Natural killer cell treated with Interleukin-12 subunit alpha and Interleukin-12 subunit beta and Interleukin-15 and Interleukin-18, amount 100 ng/mL, for 72 hours (primary cell): Measurements from ENCODE around the gene PTGES2. TPM values are rescaled to one million over a fixed set of nuclear protein-coding genes. Genes with fewer than 3 reads are reported as not detected.

Experiments
- ATAC-seq, 2 donors: fragments of 150-1000 bp; cut with Tn5 transposase in 1 of 2; sonication (Bioruptor Pico), chemical (Tn5 transposase) in 1 of 2; 2 replicates each; pipeline ENCODE4 v1.10.0; 2021
- DNase-seq: peaks from one replicate; pipeline ENCODE4 v3.0.0; 2022; ENCODE audit warnings: low spot score
- H3K27ac Mint-ChIP-seq, 2 donors: 1 replicate in 1 of 2; 2 replicates in 1 of 2; pipeline ENCODE4 v1.8.0; 2022; ENCODE audit warnings: mixed read lengths in 2 of 2, mild to moderate bottlenecking in 1 of 2, moderate library complexity in 1 of 2
- H3K27me3 Mint-ChIP-seq, 2 donors: 1 replicate in 1 of 2; 2 replicates in 1 of 2; pipeline ENCODE4 v1.8.0; 2022; ENCODE audit warnings: mixed read lengths in 2 of 2
- H3K36me3 Mint-ChIP-seq: one replicate; pipeline ENCODE4 v1.8.0; 2022; ENCODE audit warnings: mixed read lengths
- H3K4me1 Mint-ChIP-seq, 2 donors: 1 replicate in 1 of 2; 2 replicates in 1 of 2; pipeline ENCODE4 v1.8.0; 2022; ENCODE audit warnings: low read depth in 2 of 2, mixed read lengths in 2 of 2, mild to moderate bottlenecking in 1 of 2
- H3K4me3 Mint-ChIP-seq: one replicate; pipeline ENCODE4 v1.8.0; 2022; ENCODE audit warnings: mixed read lengths
- H3K9me3 Mint-ChIP-seq: 2 replicates; pipeline ENCODE4 v1.8.0; 2022; ENCODE audit warnings: mixed read lengths
- total RNA-seq, 2 donors: library from RNA; stranded (reverse); gene quantifications; one replicate each; pipeline ENCODE4 v1.2.3, GENCODE V29; 2022

PTGES2 gene
- total RNA-seq: 100 to 1,000 TPM in 1 of 2 donors, 10 to 100 TPM in 1; 56.8 to 110 TPM

GRCh38 chr9:128127568-128127989, at the start of gene PTGES2:
PTGES2 (minus strand) TSS chr9:128127729; CDS start chr9:128127717, 12 bp downstream.
- DNase-seq (peak; percentile 89), ATAC-seq (peak; percentile 81 to 83)
- Mint-ChIP-seq H3K4me1 (peaks cover 25 to 26% of the 10 kb centered on the region in 2 donors), H3K9me3 (no peaks in the 10 kb centered on the region), H3K27me3 (peaks cover 0 to 1% of the 10 kb centered on the region in 2 donors), H3K4me3 (peak within 1 kb of the TSS; percentile 88), H3K27ac (peak within 1 kb of the TSS; percentile 92 to 99), H3K36me3 (no peaks in the 10 kb centered on the region)

GRCh38 chr9:128175726-128176125, 48.2 kb upstream of the PTGES2 start:
- Mint-ChIP-seq H3K9me3 (no peaks in the 10 kb centered on the region), H3K27me3 (no peaks in the 10 kb centered on the region), H3K4me1 (no peaks in the 10 kb centered on the region), H3K27ac (no peak overlapping the region), H3K4me3 (no peak overlapping the region), H3K36me3 (no peaks in the 10 kb centered on the region)
- no peak for DNase-seq
- ATAC-seq: no peak

- no peak for DNase-seq
- H3K27ac Mint-ChIP-seq: no peak overlapping the region
- H3K9me3 Mint-ChIP-seq: no peaks in the 10 kb centered on the region
These were observed 47.6 kb upstream of the PTGES2 start for GRCh38 chr9:128175102-128175563.

GRCh38 chr9:128174062-128174461, 46.5 kb upstream of the PTGES2 start:
- Mint-ChIP-seq H3K4me3 (no peak overlapping the region), H3K4me1 (peaks cover 0 to 2% of the 10 kb centered on the region in 2 donors), H3K27me3 (no peaks in the 10 kb centered on the region)

More at GRCh38 chr9:128175102-128175563, 47.6 kb upstream of the PTGES2 start:
- Mint-ChIP-seq H3K4me3 (no peak overlapping the region), H3K27me3 (no peaks in the 10 kb centered on the region), H3K4me1 (no peaks in the 10 kb centered on the region), H3K36me3 (no peaks in the 10 kb centered on the region)
- no peak for ATAC-seq

GRCh38 chr9:128169925-128170324, 42.4 kb upstream of the PTGES2 start:
- no peak overlapping the region for H3K27ac Mint-ChIP-seq
- ATAC-seq (no peak), DNase-seq (no peak)
- no peaks in the 10 kb centered on the region for H3K9me3 Mint-ChIP-seq
- no peak overlapping the region for H3K4me3 Mint-ChIP-seq
- peaks cover 4 to 10% of the 10 kb centered on the region in 2 donors for H3K4me1 Mint-ChIP-seq
- H3K36me3 Mint-ChIP-seq: peaks cover 5% of the 10 kb centered on the region
- H3K27me3 Mint-ChIP-seq: no peaks in the 10 kb centered on the region

More at GRCh38 chr9:128174062-128174461, 46.5 kb upstream of the PTGES2 start:
- no peak overlapping the region for H3K27ac Mint-ChIP-seq
- no peaks in the 10 kb centered on the region for H3K9me3 Mint-ChIP-seq
- no peaks in the 10 kb centered on the region for H3K36me3 Mint-ChIP-seq
- no peak for DNase-seq
- no peak for ATAC-seq

GRCh38 chr9:128169492-128169891, 42.0 kb upstream of the PTGES2 start:
- DNase-seq (no peak), ATAC-seq (no peak)
- H3K27ac Mint-ChIP-seq: no peak overlapping the region
- H3K27me3 Mint-ChIP-seq: no peaks in the 10 kb centered on the region
- H3K4me3 Mint-ChIP-seq: no peak overlapping the region
- no peaks in the 10 kb centered on the region for H3K9me3 Mint-ChIP-seq
- peaks cover 5% of the 10 kb centered on the region for H3K36me3 Mint-ChIP-seq
- H3K4me1 Mint-ChIP-seq: peaks cover 4 to 10% of the 10 kb centered on the region in 2 donors

DNA sequence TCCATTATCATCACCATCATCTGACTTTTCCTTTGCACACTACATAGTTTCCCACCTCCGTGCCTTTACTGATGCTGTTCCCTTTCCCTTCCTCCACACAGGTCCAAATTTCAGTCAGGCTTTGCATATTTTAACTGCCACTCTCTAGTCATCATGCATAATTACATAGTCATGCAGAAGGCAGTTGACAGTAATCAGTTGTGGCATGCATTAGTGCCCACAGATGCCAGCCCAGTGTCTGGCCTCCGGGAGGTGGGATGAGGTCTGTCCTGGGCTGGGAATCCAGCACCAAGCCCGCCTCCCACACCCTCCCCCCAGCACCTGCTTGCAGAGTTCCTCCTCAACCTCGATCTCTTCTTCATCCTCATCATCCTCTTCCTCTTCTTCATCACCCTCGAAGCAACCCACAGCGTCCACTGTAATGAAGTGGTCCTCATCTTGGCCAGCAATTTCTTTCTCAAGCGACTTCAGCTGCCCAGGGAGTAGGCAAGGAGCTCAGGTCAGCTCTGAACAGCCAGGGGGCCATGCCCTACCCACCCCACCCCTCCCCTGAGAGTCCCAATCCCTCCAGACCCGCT, 41.3 kb upstream of the PTGES2 start:
- ATAC-seq (no peak), DNase-seq (no peak)
- Mint-ChIP-seq H3K4me3 (no peak overlapping the region), H3K36me3 (peaks cover 5% of the 10 kb centered on the region), H3K4me1 (peaks cover 4 to 10% of the 10 kb centered on the region in 2 donors), H3K9me3 (no peaks in the 10 kb centered on the region), H3K27me3 (no peaks in the 10 kb centered on the region), H3K27ac (no peak overlapping the region)

DNA sequence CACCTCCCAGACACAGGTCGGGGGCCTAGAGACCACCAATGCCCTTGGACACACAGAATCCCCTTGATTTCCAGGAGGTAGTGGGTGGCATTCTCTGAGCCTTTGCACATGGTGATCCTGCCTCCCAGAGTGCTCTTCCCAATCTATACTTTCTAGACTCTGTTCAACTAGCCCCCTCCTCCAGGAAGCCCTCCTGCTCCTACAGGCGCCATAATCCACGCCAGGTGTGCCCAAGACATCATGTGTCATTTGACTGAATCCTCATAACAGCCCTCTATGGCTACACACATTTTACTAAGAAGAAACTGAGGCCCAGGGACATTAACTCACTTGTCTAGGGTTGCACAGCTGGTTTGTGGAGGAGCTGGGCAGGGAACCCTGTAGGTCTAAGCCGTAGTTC, 39.7 kb upstream of the PTGES2 start:
- ATAC-seq: no peak
- H3K27ac Mint-ChIP-seq: no peak overlapping the region
- H3K36me3 Mint-ChIP-seq: peaks cover 5% of the 10 kb centered on the region

DNA sequence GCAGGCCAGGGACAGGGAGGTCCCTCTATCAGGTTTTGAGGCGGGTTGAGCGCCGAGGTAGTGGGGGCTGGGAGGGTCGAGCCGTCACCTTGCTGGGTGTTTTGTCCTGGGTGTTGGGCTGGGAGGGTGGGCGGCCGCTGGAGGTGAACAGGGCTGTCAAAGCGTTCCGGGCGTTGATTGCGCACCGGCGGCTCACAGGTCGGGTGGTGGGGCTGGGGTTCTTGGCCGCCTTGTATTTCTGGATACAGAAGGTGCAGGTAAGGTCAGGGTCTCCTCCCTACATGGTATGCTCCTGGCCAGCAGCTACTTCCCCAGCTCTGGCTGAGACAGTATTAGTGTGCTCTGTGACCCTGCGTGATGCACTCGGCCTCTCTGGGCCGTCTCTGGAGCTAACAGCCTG, 38.6 kb upstream of the PTGES2 start:
- no peaks in the 10 kb centered on the region for H3K27me3 Mint-ChIP-seq
- peaks cover 5% of the 10 kb centered on the region for H3K36me3 Mint-ChIP-seq
- ATAC-seq (no peak), DNase-seq (no peak)
- H3K4me1 Mint-ChIP-seq: peaks cover 14 to 19% of the 10 kb centered on the region in 2 donors
- H3K9me3 Mint-ChIP-seq: no peaks in the 10 kb centered on the region
- no peak overlapping the region for H3K4me3 Mint-ChIP-seq
- H3K27ac Mint-ChIP-seq: no peak overlapping the region

More for the DNA sequence above, 39.7 kb upstream of the PTGES2 start:
- Mint-ChIP-seq H3K4me1 (peaks cover 10 to 16% of the 10 kb centered on the region in 2 donors), H3K9me3 (no peaks in the 10 kb centered on the region), H3K27me3 (no peaks in the 10 kb centered on the region), H3K4me3 (no peak overlapping the region)
- no peak for DNase-seq

DNA sequence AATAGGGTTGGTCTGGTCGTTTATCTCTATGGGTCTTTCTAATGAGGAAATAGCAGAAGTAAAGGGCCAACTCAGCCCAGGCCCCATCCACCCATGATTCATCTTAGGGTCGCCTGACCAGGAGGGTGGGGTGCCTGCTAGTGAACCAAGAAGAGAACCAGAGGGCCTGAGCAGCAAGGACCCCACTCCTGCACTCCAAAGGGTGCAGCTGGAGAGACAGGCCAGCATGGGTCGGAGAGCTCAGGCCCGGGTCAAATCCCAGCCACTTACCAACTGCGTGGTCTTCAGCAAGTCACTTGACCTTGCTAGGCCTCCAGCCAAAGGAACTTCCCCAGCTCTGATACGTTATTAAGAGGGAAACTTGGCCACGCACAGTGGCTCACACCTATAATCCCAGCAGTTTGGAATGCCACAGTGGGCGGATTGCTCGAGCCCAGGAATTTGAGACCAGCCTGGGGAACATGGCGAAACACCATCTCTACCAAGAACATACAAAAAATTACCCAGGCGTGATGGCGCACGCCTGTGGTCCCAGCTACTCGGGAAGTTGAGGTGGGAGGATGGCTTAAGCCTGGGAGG, 36.9 kb upstream of the PTGES2 start:
- ATAC-seq: no peak
- DNase-seq: no peak
- Mint-ChIP-seq H3K36me3 (peaks cover 5% of the 10 kb centered on the region), H3K27ac (no peak overlapping the region), H3K9me3 (no peaks in the 10 kb centered on the region), H3K27me3 (no peaks in the 10 kb centered on the region), H3K4me1 (peaks cover 19 to 22% of the 10 kb centered on the region in 2 donors), H3K4me3 (no peak overlapping the region)

- no peak overlapping the region for H3K27ac Mint-ChIP-seq
- no peaks in the 10 kb centered on the region for H3K27me3 Mint-ChIP-seq
- H3K9me3 Mint-ChIP-seq: no peaks in the 10 kb centered on the region
- peaks cover 21% of the 10 kb centered on the region in 2 donors for H3K4me1 Mint-ChIP-seq
- ATAC-seq (no peak), DNase-seq (no peak)
- peaks cover 3% of the 10 kb centered on the region for H3K36me3 Mint-ChIP-seq
- H3K4me3 Mint-ChIP-seq: no peak overlapping the region
These were observed 36.2 kb upstream of the PTGES2 start for GRCh38 chr9:128163523-128164306.

DNA sequence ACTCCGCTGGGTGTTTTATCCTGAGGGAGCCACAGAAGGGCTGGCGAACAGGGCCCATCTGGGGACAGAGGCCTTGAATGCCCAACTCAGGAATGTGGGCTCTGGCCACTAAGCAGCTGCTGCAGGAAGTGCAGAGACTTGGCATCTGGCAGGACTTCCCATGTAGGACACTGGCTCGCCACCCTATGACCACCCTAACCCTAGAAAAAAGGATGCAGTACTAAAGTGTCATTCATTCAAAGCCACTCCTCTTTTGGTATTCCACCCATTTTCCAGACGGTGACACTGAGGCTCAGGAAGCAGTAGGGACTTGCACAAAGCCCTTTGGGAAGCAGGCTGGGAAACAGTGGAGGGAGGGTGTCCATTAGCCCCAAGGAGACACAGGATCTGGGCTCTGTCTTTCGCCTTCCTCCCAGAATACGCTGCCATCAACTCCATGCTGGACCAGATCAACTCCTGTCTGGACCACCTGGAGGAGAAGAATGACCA, 35.5 kb upstream of the PTGES2 start:
- Mint-ChIP-seq H3K27ac (peak overlapping the region; percentile 39 to 77), H3K36me3 (no peaks in the 10 kb centered on the region)
- ATAC-seq: no peak

DNA sequence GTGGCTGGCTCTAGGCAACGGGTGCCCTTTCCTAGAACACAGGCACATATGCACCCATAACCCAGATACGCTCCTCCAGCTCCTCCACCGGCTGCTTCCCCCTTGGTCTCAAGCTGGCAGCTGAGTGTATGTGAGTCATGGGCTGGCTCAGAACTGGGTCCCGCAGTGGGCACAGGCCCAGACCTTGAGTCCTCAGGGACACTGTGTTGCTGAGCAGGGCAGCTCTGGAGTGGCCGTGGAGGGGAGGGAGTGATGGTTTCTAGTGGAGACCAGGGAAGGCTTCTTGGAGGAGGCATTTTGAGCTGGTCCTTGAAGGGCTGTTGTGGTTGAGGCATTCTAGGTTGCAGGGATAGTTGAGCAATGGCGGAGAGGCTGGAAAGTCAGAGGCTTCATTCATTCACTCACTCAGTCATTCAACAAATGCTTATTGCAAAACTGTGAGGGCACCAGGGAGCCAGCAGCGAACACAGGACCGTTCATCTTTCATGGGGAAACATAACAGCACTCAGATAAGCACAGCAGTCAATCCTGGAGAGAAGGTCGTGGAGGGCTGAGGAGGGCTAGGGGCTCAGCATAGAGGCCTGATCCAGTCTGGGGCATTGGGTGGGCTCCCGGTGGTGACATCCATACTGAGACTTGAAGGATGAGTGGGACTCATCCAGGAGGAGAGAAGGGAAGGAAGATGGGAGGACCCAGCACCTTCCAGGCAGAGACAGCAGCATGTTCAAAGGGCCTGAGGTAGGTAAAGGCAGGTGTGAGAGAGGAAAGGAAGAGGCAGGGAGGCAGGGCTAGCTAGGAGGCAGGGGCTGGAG, 34.9 kb upstream of the PTGES2 start:
- H3K9me3 Mint-ChIP-seq: no peaks in the 10 kb centered on the region
- H3K4me3 Mint-ChIP-seq: peak overlapping the region; percentile 85
- H3K27me3 Mint-ChIP-seq: no peaks in the 10 kb centered on the region
- DNase-seq (no peak), ATAC-seq (no peak)
- no peaks in the 10 kb centered on the region for H3K36me3 Mint-ChIP-seq
- H3K27ac Mint-ChIP-seq: peak overlapping the region; percentile 39 to 77
- peaks cover 18 to 19% of the 10 kb centered on the region in 2 donors for H3K4me1 Mint-ChIP-seq

More for the DNA sequence above, 35.5 kb upstream of the PTGES2 start:
- no peak for DNase-seq
- H3K4me3 Mint-ChIP-seq: no peak overlapping the region
- H3K9me3 Mint-ChIP-seq: no peaks in the 10 kb centered on the region
- H3K27me3 Mint-ChIP-seq: no peaks in the 10 kb centered on the region
- H3K4me1 Mint-ChIP-seq: peaks cover 18 to 19% of the 10 kb centered on the region in 2 donors
